SK-N-SH treated with all-trans-retinoic acid at 6 μM for 48 hours (cell line): ENCODE measurements around the gene PAMR1.

Source experiments
- ARNTL ChIP-seq: fragments of 450-650 bp; formaldehyde crosslinking; IDR thresholded peaks from 2 replicates; pipeline ENCODE4 v1.5.0; 2020; ENCODE audit warnings: low read depth, mild to moderate bottlenecking, moderate library complexity, borderline replicate concordance
- BACH2 ChIP-seq: fragments of 250-450 bp; sonication (Bioruptor Pico); IDR thresholded peaks from 2 replicates; pipeline ENCODE4 v1.9.0; 2021; ENCODE audit warnings: mild to moderate bottlenecking, borderline replicate concordance
- CREB5 ChIP-seq: fragments of 250-450 bp; sonication (Bioruptor Pico); IDR thresholded peaks from 2 replicates; pipeline ENCODE4 v1.5.1; 2020; ENCODE audit warnings: low read depth, mild to moderate bottlenecking, moderate library complexity
- GLIS3 ChIP-seq: fragments of 250-450 bp; sonication (Bioruptor Pico); IDR thresholded peaks from 2 replicates; pipeline ENCODE4 v1.5.0; 2020; ENCODE audit warnings: mild to moderate bottlenecking, moderate library complexity
- OSR1 ChIP-seq: fragments of 250-450 bp; sonication (Bioruptor Pico); IDR thresholded peaks from 2 replicates; pipeline ENCODE4 v1.8.0; 2022; ENCODE audit warnings: moderate library complexity, mild to moderate bottlenecking, inconsistent platforms
- PATZ1 ChIP-seq: fragments of 250-450 bp; sonication (Bioruptor Pico); IDR thresholded peaks from 2 replicates; pipeline ENCODE4 v1.8.0; 2020; ENCODE audit warnings: mild to moderate bottlenecking, moderate library complexity, borderline replicate concordance
- POU6F1 ChIP-seq: fragments of 250-450 bp; sonication (Bioruptor Pico); IDR thresholded peaks from 2 replicates; pipeline ENCODE4 v1.8.0; 2021; ENCODE audit warnings: low read depth, mild to moderate bottlenecking, moderate library complexity, borderline replicate concordance
- PPARA ChIP-seq: fragments of 250-450 bp; sonication (Bioruptor Pico); IDR thresholded peaks from 2 replicates; pipeline ENCODE4 v1.5.0; 2020; ENCODE audit warnings: mild to moderate bottlenecking, borderline replicate concordance
- SNAI2 ChIP-seq: fragments of 250-450 bp; sonication (Bioruptor Pico); IDR thresholded peaks from 2 replicates; pipeline ENCODE4 v1.5.0; 2020; ENCODE audit warnings: mild to moderate bottlenecking, moderate library complexity
- TSHZ2 ChIP-seq: fragments of 250-450 bp; sonication (Bioruptor Pico); IDR thresholded peaks from 2 replicates; pipeline ENCODE4 v1.5.0; 2020; ENCODE audit warnings: mild to moderate bottlenecking, moderate library complexity
- ZC3H10 ChIP-seq: fragments of 250-450 bp; sonication (Bioruptor Pico); IDR thresholded peaks from 2 replicates; pipeline ENCODE4 v1.5.1; 2021; ENCODE audit warnings: mild to moderate bottlenecking, moderate library complexity
- ZFP3 ChIP-seq: fragments of 250-450 bp; sonication (Bioruptor Pico); IDR thresholded peaks from 2 replicates; pipeline ENCODE4 v1.5.0; 2020; ENCODE audit warnings: mild to moderate bottlenecking, moderate library complexity
- ZFP30 ChIP-seq: fragments of 450-650 bp; formaldehyde crosslinking; IDR thresholded peaks from 2 replicates; pipeline ENCODE4 v1.5.0; 2022; ENCODE audit warnings: mild to moderate bottlenecking, moderate library complexity
- ZNF70 ChIP-seq: fragments of 450-650 bp; formaldehyde crosslinking; IDR thresholded peaks from 2 replicates; pipeline ENCODE4 v1.5.0; 2020; ENCODE audit warnings: mild to moderate bottlenecking, moderate library complexity

GRCh38 chr11:35558513-35558912, 33.1 kb upstream of the PAMR1 start:
- no peak for TF ChIP-seq ZNF70 (CRISPR knock-in tag)
- TF ChIP-seq ARNTL: no peak
- TF ChIP-seq BACH2 (CRISPR knock-in tag): no peak
- no peak for TF ChIP-seq GLIS3 (CRISPR knock-in tag)
- TF ChIP-seq PPARA (CRISPR knock-in tag): no peak
- no peak for TF ChIP-seq POU6F1
- TF ChIP-seq OSR1 (CRISPR knock-in tag): no peak
- no peak for TF ChIP-seq PATZ1 (CRISPR knock-in tag)
- TF ChIP-seq TSHZ2 (CRISPR knock-in tag): no peak
- TF ChIP-seq SNAI2 (CRISPR knock-in tag): no peak
- no peak for TF ChIP-seq CREB5 (CRISPR knock-in tag)
- TF ChIP-seq ZFP30 (CRISPR knock-in tag): no peak
- no peak for TF ChIP-seq ZFP3 (CRISPR knock-in tag)
- TF ChIP-seq ZC3H10: no peak
